HuH-7.5 (cell line): ENCODE data around the gene ZNF841.
"Not testable (repeated sequence)": the region's sequence is repeated elsewhere in the genome, so short reads cannot be mapped to it uniquely, and the experiment has no call there.

Experiments
- DNase-seq: peaks from one replicate; pipeline ENCODE4 v3.0.0; 2011; ENCODE audit warnings: low spot score

ZNF841 gene

DNA sequence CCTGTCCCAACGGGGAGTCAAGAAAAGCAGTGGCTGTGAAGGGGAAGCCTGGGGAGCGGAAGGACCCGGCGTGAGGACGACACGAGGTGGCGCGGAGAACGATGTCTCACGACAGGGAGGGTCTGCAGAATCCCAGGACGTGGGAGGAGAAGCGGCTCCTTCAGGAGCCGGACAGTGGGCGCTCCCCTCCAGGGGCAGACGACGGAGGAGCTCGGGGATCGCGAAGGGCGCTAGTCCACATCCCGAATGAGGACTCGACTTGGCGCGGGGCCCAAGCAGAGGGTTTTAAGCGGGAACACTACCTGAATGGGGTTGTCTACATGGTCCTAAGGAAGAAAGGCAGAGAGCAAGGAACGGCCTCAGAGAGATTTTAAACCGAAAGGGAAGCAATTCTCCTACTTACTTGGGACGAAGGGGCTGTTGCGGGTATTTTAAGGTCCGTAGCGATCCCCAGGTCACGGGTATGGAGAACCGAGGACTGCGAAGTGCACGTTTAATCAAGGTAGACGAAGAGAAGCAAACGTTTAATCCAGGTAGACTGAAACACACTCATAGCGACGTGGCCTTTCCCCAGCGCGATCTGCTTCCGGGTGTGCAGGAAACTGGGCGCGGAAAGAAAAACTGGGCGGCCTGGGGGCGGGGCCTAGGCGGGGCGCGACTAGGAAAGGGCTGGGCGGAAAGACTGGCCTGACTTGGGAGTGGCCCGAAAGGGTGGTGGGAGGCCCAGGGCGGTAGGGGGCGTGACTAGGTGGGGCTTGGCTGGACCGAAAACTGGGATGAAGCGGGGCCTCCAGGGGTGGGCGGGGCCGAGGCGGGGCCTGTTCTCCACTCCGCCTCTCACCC lies at the start of gene ZNF841:
ZNF841 (minus strand) TSS at position 594 of the 843 bp plus-strand sequence. CDS start 10,964 bp downstream, outside the sequence.
- DNase-seq = peak; percentile 66

DNA sequence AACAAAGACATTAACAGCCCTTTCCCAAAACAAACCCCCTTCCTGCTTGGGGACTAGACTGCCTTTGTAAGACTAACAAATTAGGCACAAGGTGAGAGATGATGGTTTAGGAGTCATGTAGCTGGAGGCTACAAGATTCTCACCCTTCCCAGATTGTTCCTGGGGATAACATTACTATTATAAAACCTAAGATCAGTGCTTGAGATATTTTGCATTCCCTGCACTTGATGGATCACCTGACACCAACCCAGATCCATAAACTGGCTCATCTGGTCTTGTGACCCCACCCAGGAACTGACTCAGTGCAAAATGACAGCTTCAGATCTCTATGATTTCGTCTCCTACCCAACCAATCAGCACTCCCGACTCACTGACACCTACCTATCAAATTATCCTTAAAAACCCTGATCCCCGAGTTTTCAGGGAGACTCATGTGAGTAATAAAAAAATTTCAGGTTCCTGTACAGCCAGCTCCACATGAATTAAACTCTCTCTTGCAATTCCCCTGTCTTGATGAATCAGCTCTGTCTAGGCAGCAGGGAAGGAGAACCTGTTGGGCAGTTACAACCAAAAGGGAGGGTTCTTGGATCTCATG lies 46.5 kb upstream of the ZNF841 start:
- no peak for DNase-seq

DNA sequence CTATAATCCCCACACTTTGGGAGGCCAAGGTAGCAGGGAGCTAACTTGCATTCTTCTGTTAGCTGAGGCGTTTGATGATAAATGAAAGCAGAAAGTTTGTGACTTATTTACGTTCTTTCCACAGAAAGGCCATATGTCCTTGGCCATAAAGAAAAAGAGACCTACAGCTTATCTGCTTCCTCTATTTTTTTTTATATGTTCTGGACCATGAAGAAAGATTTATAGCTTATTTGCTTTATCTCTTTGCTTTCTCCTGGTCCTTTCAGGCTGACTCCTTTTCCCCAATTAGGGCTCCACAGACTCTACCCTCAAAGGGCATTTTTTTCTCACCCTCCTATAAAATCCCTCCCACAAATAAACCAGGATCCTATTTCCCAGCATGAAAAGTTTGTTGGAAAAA lies 45.6 kb upstream of the ZNF841 start:
- no peak for DNase-seq

DNA sequence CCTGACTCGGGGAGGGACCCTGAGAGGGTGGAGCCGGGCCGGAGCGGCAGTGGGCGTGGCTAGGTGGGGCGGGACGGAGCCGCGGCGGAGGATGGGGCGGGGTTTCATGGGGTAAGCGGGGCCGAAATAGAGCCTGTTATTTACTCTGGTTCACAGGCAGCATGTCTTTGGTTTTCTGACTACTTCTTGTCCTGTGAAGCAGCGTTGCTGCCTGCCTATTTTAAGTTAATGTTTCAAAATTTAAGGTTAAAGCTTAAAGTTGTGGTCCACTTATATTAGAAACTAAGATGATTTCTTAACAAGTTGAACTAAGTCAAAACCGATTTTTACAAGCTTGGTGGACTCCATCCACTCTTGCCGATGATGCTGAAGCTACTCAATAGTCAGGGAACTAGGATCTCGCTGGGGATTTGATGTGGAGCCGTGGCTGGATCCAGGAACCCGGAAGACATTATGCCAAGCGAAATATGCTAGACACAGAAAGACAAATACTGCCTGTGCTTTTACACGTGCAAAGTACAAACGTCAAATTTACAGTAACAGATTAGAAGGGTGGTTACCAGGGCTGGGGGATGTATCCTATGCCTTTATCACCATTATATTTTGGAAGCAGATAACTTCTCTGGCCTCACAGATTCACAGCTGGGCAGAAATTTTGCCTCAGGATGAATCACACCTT lies 44.6 kb upstream of the ZNF841 start:
- DNase-seq = peak; percentile 71

DNA sequence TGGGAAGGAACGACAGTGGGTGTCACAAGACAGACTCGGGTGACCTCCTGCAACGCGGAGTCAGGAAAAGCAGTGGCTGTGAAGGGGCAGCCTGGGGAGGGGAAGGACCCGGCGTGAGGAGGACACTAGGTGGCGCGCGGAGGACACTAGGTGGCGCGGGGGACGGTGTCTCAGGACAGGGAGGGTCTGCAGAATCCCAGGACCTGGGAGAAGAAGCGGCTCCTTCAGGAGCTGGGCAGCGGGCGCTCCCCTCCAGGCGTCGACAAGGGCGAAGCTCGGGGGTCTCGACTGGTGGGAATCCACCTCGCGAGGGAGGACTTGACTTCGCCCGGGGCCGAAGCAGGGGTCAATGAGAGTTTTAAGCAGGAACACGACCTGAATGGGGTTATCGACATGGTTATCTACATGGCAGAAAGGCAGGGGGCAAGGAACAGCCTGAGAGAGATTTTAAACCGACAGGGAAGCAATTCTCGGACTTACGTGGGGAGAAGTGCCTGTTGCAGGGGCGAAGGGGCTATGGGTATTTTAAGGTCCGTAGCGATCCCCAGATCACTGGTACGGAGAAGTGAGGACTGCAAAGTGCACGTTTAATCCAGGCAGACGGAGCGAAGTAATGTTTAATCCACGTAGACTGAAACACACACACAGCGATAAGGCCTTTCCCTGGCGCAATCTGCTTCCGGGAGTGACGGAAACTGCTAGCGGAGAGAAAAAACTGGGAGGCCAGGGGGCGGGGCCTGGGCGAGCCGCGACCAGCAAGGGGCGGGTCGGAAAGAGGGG lies 43.9 kb upstream of the ZNF841 start, which contains the start of gene ZNF616:
ZNF616 (minus strand) TSS at position 687 of the 780 bp plus-strand sequence. CDS start 9,426 bp downstream, outside the sequence.
- peak; percentile 57 for DNase-seq

DNA sequence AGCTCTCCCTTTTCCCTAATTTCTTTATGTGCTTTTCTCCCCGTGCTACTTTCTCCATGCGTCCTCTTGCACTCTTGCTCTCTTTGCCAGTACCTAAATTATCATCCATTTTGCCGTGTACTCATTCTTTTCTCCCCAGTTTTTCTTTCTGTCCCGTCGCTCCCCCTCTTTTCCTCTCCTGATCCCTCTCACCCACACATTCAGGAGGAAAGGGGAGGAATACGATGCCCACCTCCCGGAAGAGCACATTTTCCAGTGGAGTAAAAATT lies 43.4 kb upstream of the ZNF841 start:
- DNase-seq = no peak

DNA sequence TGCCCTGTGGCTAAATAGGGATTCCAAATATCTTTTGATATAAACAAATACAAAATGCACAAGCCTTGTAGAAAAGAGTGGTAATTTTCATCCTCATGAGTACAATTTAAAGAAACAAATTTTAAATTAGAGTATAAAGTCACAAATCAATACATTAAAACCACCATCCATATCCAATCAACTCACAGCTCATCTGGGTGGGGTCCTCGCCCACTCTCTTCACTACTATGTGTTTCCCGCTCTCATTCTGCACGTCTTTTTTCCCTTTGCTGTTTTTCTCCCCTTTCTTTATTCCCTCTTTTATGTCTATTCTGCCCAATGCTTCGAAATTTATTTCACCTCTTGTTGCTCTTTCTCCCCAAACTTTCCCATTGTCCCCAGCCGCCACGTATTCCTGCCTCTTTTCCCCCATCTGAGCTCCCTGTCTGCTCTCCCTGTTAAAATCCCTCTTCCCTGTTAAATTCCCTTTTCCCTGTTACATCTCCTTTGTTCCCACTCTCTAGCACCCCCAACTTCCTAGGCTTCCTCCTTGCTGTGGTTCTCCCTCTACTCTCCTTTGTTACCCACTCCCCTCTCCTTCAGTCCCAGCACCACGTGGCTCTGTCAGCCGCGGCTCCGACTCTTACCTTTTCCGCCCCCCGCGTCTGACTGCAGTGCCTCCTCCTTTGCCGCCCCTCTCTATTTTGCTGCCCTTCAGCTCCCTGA lies 42.9 kb upstream of the ZNF841 start:
- DNase-seq = peak; percentile 14

DNA sequence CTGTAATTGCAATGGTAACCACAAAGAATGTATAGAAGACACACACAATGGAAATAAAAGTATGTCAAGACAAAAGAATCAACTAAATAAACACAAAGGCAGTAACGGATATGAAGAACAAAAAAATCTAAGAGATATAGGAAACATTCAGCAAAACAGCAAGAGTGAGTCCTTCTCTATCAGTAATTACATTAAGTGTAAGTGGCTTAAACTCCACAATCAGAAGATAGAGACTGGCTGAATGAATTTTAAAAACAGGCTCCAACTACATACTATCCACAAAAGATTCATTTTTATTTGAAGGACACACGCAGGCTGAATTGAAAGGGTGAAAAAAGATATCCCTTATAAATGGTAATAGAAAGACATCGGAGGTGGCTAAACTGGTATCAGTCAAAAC lies 24.7 kb upstream of the ZNF841 start:
- DNase-seq = no peak

DNA sequence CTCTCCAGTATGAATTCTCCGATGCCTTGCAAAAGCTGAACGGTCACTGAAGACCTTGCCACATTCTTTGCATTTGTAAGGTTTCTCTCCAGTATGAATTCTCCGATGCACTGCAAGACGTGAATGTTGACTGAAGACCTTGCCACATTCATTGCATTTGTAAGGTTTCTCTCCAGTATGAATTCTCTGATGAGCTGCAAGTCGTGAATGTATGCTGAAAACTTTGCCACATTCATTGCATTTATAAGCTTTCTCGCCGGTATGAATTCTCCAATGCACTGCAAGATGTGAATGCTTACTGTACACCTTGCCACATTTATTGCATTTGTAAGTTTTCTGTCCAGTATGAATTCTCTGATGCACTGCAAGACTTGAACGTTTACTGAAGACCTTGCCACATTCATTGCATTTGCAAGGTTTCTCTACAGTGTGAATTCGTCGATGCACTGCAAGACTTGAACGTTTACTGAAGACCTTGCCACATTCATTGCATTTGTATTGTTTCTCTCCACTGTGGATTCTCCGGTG lies 20.0 kb upstream of the ZNF841 start:
- no peak for DNase-seq

DNA sequence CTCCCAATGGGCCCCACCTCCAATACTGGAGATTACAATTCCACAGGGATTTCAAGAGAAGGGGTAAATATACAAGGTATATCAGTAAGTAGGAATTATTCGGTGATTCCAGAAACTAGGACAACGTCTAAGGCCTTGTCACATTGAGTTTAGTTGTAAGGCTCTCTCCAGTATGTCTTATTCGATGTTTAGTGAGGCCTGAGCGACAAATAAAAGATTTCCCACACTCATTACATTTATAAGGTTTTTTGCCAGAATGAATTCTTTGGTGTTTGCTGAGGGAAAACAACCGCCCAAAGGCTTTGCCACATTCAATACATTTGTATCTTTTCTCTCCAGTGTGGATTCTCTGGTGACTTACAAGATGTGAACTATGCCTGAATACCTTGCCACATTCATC lies 19.1 kb upstream of the ZNF841 start:
- no peak for DNase-seq

DNA sequence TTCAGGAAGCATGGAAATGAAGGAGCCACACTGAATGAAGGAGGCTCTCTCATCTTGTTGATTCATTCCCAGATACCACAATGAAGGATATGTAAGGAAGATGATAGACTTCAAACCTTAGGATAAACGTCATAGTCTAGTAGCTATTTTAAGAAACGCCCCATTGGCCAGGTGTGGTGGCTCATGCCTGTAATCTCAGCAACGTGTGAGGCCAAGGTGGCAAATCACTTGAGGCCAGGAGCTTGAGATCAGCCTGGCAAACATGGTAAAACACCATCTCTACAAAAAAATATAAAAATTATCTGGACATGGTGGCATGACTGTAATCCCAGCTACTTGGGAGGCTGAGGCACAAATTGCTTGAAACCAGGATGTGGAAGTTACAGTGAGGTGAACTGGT lies 17.1 kb upstream of the ZNF841 start:
- no peak for DNase-seq

DNA sequence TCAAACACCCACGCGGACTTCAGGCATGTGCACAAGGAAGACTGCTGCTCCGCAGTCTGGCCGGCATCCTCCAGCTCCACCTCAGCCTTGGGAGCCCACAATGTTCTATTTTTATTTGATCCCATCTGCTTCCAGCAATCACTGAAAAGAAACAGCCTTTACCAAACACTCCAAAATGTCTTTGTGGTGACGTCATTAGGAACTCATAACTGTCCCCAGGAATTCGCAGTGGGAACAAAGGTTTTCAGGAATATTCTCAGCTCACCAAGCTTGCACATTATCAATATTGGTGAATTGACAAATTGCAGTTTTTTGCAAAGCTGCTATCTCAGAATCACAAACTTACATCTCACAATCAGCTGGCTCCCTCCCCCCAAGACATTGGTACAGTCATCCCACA lies 15.2 kb upstream of the ZNF841 start:
- no peak for DNase-seq

DNA sequence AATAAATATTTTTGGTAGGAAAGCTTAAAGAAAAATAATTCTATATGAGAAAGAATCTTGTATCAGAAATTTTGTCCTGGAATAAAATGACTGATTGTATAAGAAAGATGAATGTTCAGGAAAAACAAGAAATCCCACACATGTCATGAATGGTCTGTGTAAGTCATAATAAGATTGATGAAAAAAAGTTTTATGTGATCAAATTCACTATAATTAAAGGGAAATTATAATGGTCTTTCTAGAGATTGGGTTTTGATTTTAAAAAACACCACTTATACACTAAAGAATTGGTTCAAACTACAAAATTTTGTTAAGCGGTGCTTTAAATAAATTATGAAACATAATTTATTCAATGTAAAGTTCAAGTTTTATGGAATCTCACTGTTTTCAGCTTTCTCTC lies 7.2 kb upstream of the ZNF841 start:
- DNase-seq = no peak

DNA sequence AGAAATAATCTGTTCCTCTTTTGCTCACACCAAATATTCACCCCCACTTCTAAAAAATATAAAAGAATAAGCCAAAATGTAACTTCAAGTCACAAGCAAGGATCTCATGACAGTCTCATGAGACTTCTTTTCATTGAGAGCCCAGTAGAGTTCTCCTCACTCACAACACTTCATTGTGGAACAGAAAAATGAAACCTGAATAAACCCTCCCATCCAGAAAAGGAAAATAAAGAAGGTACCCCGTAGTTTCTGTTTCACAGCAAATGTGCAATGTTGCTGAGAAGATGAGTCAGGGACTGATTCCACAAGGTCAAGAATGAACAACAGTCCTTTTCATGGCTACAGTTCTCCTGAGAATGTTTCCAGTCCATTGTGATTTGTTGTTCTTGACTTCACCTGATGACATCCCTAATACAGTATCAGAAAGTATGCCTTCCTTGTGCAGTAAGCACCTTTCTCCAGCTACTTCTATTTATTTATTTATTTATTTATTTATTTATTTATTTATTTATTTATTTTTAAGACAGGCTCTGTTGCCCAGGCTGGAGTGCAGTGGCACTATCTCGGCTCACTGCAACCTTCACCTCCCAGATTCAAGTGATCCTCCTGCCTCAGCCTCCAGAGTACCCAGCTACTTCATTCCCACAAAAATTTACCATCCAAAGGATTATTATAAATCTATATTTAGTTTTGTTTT lies 6.4 kb upstream of the ZNF841 start:
- no peak for DNase-seq

DNA sequence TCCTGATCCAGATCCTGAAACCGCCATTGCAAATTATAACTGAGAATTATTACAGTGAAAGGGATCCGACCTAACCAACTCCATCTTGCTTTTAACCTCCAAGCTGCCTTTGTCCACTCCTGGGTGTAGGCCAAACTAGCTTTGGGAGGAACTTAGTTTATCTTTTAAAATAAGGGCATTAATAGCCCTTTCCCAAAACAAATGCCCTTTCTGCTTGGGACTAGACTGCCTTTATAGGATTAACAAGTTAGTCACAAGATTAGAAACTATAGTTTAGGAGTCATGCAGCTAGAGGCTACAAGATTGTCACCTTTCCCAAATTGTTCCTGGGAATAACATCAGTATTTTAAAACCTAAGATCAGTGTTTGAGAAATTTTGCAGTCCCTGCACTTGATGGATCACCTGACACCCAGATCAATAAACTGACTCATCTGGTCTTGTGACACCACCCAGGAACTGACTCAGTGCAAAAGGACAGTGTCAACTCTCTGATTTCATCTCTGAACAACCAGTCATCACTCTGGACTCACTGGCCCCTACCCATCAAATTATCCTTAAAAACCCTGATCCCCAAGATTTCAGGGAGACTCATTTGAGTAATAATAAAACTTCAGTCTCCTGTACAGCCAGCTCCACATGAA lies 4.1 kb upstream of the ZNF841 start:
- DNase-seq = no peak

DNA sequence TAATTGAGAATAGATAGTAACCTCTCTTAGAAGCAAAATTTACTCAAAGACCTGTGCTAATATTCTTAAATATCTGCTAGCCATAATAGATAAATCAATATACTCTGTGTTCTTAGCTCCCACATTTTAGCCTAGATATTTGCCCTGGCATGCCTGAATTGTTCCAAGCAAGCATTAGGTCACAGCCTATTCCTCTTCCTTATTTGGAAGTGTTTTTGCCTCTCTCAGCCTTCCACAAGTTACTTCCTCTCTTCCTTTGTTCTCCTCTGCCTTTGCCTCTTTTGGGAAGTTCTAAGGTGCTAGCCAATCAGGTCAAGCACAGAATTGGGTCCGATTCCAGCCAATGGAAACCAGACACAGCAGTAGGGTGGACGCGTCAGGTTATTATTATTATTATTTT lies 851 bp upstream of the ZNF841 start:
- not testable (repeated sequence) for DNase-seq

DNA sequence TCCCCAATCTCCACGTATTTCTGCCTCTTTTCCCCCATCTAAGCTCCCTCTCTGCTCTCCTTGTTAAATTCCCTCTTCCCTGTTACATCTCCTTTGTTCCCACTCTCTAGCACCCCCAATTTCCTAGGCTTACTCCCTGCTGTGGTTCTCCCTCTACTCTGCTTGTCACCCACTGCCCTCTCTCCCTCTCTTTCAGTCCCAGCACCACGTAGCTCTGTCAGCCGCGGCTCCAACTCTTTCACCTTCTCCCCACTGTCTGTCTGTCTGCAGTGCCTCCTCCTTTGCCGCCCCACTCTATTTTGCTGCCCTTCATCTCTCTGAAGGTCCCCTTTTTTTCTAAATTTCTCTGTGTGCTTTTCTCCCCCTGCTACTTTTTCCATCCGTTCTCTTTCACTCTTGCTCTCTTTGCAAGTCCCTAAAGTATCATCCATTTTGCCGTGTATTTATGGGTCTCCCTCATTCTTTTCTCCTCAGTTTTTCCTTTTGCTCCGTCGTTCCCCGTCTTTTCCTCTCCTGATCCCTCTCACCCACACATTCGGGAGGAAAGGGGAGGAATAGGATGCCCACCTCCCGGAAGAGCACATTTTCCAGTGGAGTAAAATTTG lies 937 bp downstream of the ZNF841 start:
- DNase-seq = no peak

DNA sequence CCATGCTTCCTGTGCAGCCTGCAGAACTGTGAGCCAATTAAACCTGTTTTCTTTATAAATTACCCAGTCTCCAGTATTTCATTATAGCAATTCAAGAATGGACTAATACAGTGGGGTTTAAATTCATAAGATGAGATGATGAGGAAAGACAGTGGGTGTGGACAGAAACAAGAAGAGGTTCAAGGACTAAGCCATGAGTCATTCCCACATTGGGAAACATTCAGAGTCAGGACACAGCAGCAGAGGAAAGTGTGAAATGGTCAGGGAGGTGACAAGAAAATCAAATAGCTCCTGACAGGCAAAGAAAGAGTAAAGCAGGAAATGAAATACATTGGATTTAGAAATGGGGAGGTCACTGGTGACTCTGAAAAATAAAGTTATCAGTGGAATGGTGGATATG lies 9.1 kb downstream of the ZNF841 start:
- DNase-seq = no peak

DNA sequence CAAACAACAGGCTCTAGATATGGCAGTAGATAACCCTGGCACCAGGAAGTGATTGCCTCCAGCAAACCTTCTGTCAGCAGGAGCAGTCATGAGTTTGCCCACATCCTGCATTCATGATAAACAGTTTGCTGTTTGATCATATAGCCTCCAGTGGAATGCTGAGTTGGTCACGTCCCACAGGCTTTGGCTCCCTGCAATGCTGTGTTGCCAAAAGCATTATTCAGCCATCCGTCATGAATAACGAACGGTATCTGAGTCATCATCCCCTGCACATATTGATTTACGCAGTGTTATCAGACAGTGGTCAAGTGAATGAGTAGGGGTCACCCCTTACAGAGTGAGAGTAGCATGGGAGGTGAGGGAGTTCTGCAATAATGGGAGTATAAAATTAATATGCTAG lies 25.1 kb downstream of the ZNF841 start:
- no peak for DNase-seq

DNA sequence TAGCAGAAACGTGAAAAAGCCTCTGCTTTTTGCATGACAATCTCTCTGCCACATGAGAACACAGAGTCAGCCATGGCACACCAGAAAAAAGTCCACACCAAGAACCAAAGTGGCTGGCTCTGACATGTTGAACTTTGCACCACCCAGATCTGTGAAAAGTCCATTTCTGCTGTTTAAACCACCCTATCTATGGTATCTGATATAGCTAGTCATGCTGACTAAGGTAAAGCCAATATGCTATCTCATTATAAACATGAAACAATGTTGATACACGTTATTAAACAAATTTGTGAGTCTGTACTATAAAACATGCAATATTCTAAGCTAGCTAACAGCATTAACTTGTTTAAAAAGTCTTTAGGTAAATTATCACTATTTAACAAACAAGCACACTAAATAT lies 25.9 kb downstream of the ZNF841 start:
- no peak for DNase-seq
